ENCODE measurements around the gene GRIK4. TPM values are rescaled to one million over a fixed set of nuclear protein-coding genes. Genes with fewer than 3 reads are reported as not detected.

The GRIK4 gene
- 0.25 TPM in 1 of 2 replicates, not detected in the other for total RNA-seq (2012; rRNA removed)

GRCh38 chr11:120511116-120511819 is at the start of gene GRIK4:
Gene GRIK4 (plus strand): TSS chr11:120511748. CDS start chr11:120660319, 148,571 bp downstream.
- Histone ChIP-seq H3K9me3 (replicated peaks; ENCODE audit: low read length) (no peaks in the 10 kb centered on the region), H3K4me1 (ENCODE audit: control insufficient read depth, insufficient read depth, low read length) (no peaks in the 10 kb centered on the region), H3K27me3 (ENCODE audit: control insufficient read depth, insufficient read depth, low read length) (peaks cover 40% of the 10 kb centered on the region), H3K36me3 (ENCODE audit: insufficient read depth, low read length) (no peaks in the 10 kb centered on the region), H3K9ac (ENCODE audit: low read depth, low read length) (no peak within 1 kb of the TSS), H3K4me2 (ENCODE audit: low read length) (peak within 1 kb of the TSS; percentile 83), H3K4me3 (ENCODE audit: low read length) (peak within 1 kb of the TSS; percentile 64)

- Histone ChIP-seq H3K36me3 (ENCODE audit: insufficient read depth, low read length) (peaks cover 77% of the 10 kb centered on the region), H3K4me3 (ENCODE audit: low read length) (no peak overlapping the region), H3K9me3 (replicated peaks; ENCODE audit: low read length) (no peaks in the 10 kb centered on the region), H3K4me2 (ENCODE audit: low read length) (no peak overlapping the region), H3K4me1 (ENCODE audit: control insufficient read depth, insufficient read depth, low read length) (peaks cover 3% of the 10 kb centered on the region), H3K9ac (ENCODE audit: low read depth, low read length) (no peak overlapping the region), H3K27me3 (ENCODE audit: control insufficient read depth, insufficient read depth, low read length) (no peaks in the 10 kb centered on the region)
Measured at GRCh38 chr11:120462825-120463224, 48.7 kb upstream of the GRIK4 start.

GRCh38 chr11:120465921-120466534 is 45.5 kb upstream of the GRIK4 start:
- H3K4me2 ChIP-seq (ENCODE audit: low read length), result no peak overlapping the region
- H3K27me3 ChIP-seq (ENCODE audit: control insufficient read depth, insufficient read depth, low read length), result no peaks in the 10 kb centered on the region
- H3K4me1 ChIP-seq (ENCODE audit: control insufficient read depth, insufficient read depth, low read length), result peaks cover 16% of the 10 kb centered on the region
- no peaks in the 10 kb centered on the region for H3K9me3 ChIP-seq (replicated peaks; ENCODE audit: low read length)
- peaks cover 68% of the 10 kb centered on the region for H3K36me3 ChIP-seq (ENCODE audit: insufficient read depth, low read length)
- no peak overlapping the region for H3K4me3 ChIP-seq (ENCODE audit: low read length)
- H3K9ac ChIP-seq (ENCODE audit: low read depth, low read length), result no peak overlapping the region

- H3K27me3 ChIP-seq (ENCODE audit: control insufficient read depth, insufficient read depth, low read length), result no peaks in the 10 kb centered on the region
- H3K9me3 ChIP-seq (replicated peaks; ENCODE audit: low read length), result no peaks in the 10 kb centered on the region
- peaks cover 52% of the 10 kb centered on the region for H3K36me3 ChIP-seq (ENCODE audit: insufficient read depth, low read length)
Measured at GRCh38 chr11:120467627-120468026, 43.9 kb upstream of the GRIK4 start.

GRCh38 chr11:120471131-120471530 is 40.4 kb upstream of the GRIK4 start:
- Histone ChIP-seq H3K4me2 (ENCODE audit: low read length) (peak overlapping the region; percentile 36), H3K4me3 (ENCODE audit: low read length) (no peak overlapping the region), H3K9me3 (replicated peaks; ENCODE audit: low read length) (no peaks in the 10 kb centered on the region), H3K9ac (ENCODE audit: low read depth, low read length) (peak overlapping the region; percentile 9), H3K27me3 (ENCODE audit: control insufficient read depth, insufficient read depth, low read length) (no peaks in the 10 kb centered on the region), H3K4me1 (ENCODE audit: control insufficient read depth, insufficient read depth, low read length) (peaks cover 24% of the 10 kb centered on the region), H3K36me3 (ENCODE audit: insufficient read depth, low read length) (peaks cover 62% of the 10 kb centered on the region)

More at GRCh38 chr11:120467627-120468026, 43.9 kb upstream of the GRIK4 start:
- H3K9ac ChIP-seq (ENCODE audit: low read depth, low read length), result no peak overlapping the region
- no peak overlapping the region for H3K4me2 ChIP-seq (ENCODE audit: low read length)
- H3K4me3 ChIP-seq (ENCODE audit: low read length), result no peak overlapping the region
- peaks cover 24% of the 10 kb centered on the region for H3K4me1 ChIP-seq (ENCODE audit: control insufficient read depth, insufficient read depth, low read length)

- Histone ChIP-seq H3K27me3 (ENCODE audit: control insufficient read depth, insufficient read depth, low read length) (no peaks in the 10 kb centered on the region), H3K4me3 (ENCODE audit: low read length) (no peak overlapping the region), H3K36me3 (ENCODE audit: insufficient read depth, low read length) (peaks cover 63% of the 10 kb centered on the region), H3K4me2 (ENCODE audit: low read length) (no peak overlapping the region), H3K9me3 (replicated peaks; ENCODE audit: low read length) (no peaks in the 10 kb centered on the region), H3K9ac (ENCODE audit: low read depth, low read length) (no peak overlapping the region), H3K4me1 (ENCODE audit: control insufficient read depth, insufficient read depth, low read length) (peaks cover 24% of the 10 kb centered on the region)
Measured at GRCh38 chr11:120471994-120472393, 39.6 kb upstream of the GRIK4 start.

- no peak overlapping the region for H3K4me3 ChIP-seq (ENCODE audit: low read length)
- peaks cover 66% of the 10 kb centered on the region for H3K36me3 ChIP-seq (ENCODE audit: insufficient read depth, low read length)
- H3K27me3 ChIP-seq (ENCODE audit: control insufficient read depth, insufficient read depth, low read length), result no peaks in the 10 kb centered on the region
- H3K4me2 ChIP-seq (ENCODE audit: low read length), result no peak overlapping the region
- H3K9ac ChIP-seq (ENCODE audit: low read depth, low read length), result no peak overlapping the region
- peaks cover 22% of the 10 kb centered on the region for H3K4me1 ChIP-seq (ENCODE audit: control insufficient read depth, insufficient read depth, low read length)
- no peaks in the 10 kb centered on the region for H3K9me3 ChIP-seq (replicated peaks; ENCODE audit: low read length)
Measured at GRCh38 chr11:120473503-120473902, 38.0 kb upstream of the GRIK4 start.

- Histone ChIP-seq H3K9me3 (replicated peaks; ENCODE audit: low read length) (no peaks in the 10 kb centered on the region), H3K4me2 (ENCODE audit: low read length) (no peak overlapping the region), H3K36me3 (ENCODE audit: insufficient read depth, low read length) (peaks cover 74% of the 10 kb centered on the region), H3K9ac (ENCODE audit: low read depth, low read length) (no peak overlapping the region), H3K27me3 (ENCODE audit: control insufficient read depth, insufficient read depth, low read length) (no peaks in the 10 kb centered on the region), H3K4me3 (ENCODE audit: low read length) (no peak overlapping the region), H3K4me1 (ENCODE audit: control insufficient read depth, insufficient read depth, low read length) (no peaks in the 10 kb centered on the region)
Measured at GRCh38 chr11:120482149-120482548, 29.4 kb upstream of the GRIK4 start.

GRCh38 chr11:120484722-120485121 is 26.8 kb upstream of the GRIK4 start:
- H3K4me3 ChIP-seq (ENCODE audit: low read length), result no peak overlapping the region
- H3K36me3 ChIP-seq (ENCODE audit: insufficient read depth, low read length), result peaks cover 56% of the 10 kb centered on the region
- no peaks in the 10 kb centered on the region for H3K27me3 ChIP-seq (ENCODE audit: control insufficient read depth, insufficient read depth, low read length)
- no peaks in the 10 kb centered on the region for H3K4me1 ChIP-seq (ENCODE audit: control insufficient read depth, insufficient read depth, low read length)
- no peak overlapping the region for H3K4me2 ChIP-seq (ENCODE audit: low read length)
- no peaks in the 10 kb centered on the region for H3K9me3 ChIP-seq (replicated peaks; ENCODE audit: low read length)
- no peak overlapping the region for H3K9ac ChIP-seq (ENCODE audit: low read depth, low read length)

GRCh38 chr11:120486138-120486537 is 25.4 kb upstream of the GRIK4 start:
- H3K4me3 ChIP-seq (ENCODE audit: low read length), result no peak overlapping the region
- no peaks in the 10 kb centered on the region for H3K27me3 ChIP-seq (ENCODE audit: control insufficient read depth, insufficient read depth, low read length)
- peaks cover 45% of the 10 kb centered on the region for H3K36me3 ChIP-seq (ENCODE audit: insufficient read depth, low read length)
- H3K4me2 ChIP-seq (ENCODE audit: low read length), result no peak overlapping the region
- H3K9ac ChIP-seq (ENCODE audit: low read depth, low read length), result no peak overlapping the region
- no peaks in the 10 kb centered on the region for H3K4me1 ChIP-seq (ENCODE audit: control insufficient read depth, insufficient read depth, low read length)
- no peaks in the 10 kb centered on the region for H3K9me3 ChIP-seq (replicated peaks; ENCODE audit: low read length)

GRCh38 chr11:120489799-120490198 is 21.7 kb upstream of the GRIK4 start:
- Histone ChIP-seq H3K27me3 (ENCODE audit: control insufficient read depth, insufficient read depth, low read length) (no peaks in the 10 kb centered on the region), H3K9ac (ENCODE audit: low read depth, low read length) (no peak overlapping the region), H3K9me3 (replicated peaks; ENCODE audit: low read length) (no peaks in the 10 kb centered on the region)

GRCh38 chr11:120492486-120492885 is 19.1 kb upstream of the GRIK4 start:
- Histone ChIP-seq H3K36me3 (ENCODE audit: insufficient read depth, low read length) (peaks cover 34% of the 10 kb centered on the region), H3K4me2 (ENCODE audit: low read length) (no peak overlapping the region), H3K4me3 (ENCODE audit: low read length) (no peak overlapping the region), H3K9ac (ENCODE audit: low read depth, low read length) (no peak overlapping the region), H3K27me3 (ENCODE audit: control insufficient read depth, insufficient read depth, low read length) (no peaks in the 10 kb centered on the region), H3K4me1 (ENCODE audit: control insufficient read depth, insufficient read depth, low read length) (no peaks in the 10 kb centered on the region), H3K9me3 (replicated peaks; ENCODE audit: low read length) (no peaks in the 10 kb centered on the region)

More at GRCh38 chr11:120489799-120490198, 21.7 kb upstream of the GRIK4 start:
- Histone ChIP-seq H3K4me1 (ENCODE audit: control insufficient read depth, insufficient read depth, low read length) (no peaks in the 10 kb centered on the region), H3K4me3 (ENCODE audit: low read length) (no peak overlapping the region), H3K36me3 (ENCODE audit: insufficient read depth, low read length) (peaks cover 41% of the 10 kb centered on the region), H3K4me2 (ENCODE audit: low read length) (no peak overlapping the region)
